MCF 10A (cell line): ENCODE measurements around the gene GZMM. TPM values are rescaled to one million over a fixed set of nuclear protein-coding genes. Genes with fewer than 3 reads are reported as not detected.

ENCODE experiments used
- Bru-seq: library from RNA; stranded (reverse); fragments of 400-500 nt; gene quantifications from one replicate; lab custom pipeline; 2021; lab: Mats Ljungman, UMichigan
- BruChase-seq, 2 experiments: library from RNA; stranded (reverse); fragments of 400-500 nt; gene quantifications; one replicate each; lab custom pipeline; 2021; lab: Mats Ljungman, UMichigan
- BruUV-seq: library from RNA; stranded (reverse); fragments of 400-500 nt; replicated peaks from 2 replicates; lab custom pipeline; 2021; lab: Mats Ljungman, UMichigan
- CTCF ChIA-PET: fragments of 300-600 bp; sonication (Branson Sonifier 250); formaldehyde crosslinking; extraction: SDS; loops from one replicate; lab custom pipeline; 2021; ENCODE audit warnings: antibody characterized with exemption, inconsistent platforms; lab: Yijun Ruan, JAX
- POLR2A ChIA-PET: fragments of 300-600, 350-650 bp; sonication (Branson Sonifier 250); formaldehyde crosslinking; extraction: SDS; loops from one replicate; lab custom pipeline; 2020; ENCODE audit warnings: antibody characterized with exemption, inconsistent platforms; lab: Yijun Ruan, JAX
- DNase-seq: peaks from one replicate; pipeline ENCODE4 v3.0.0-alpha.2; 2018; ENCODE audit not compliant: unreplicated experiment
- H3K27ac Mint-ChIP-seq: one replicate; pipeline ENCODE4 v1.8.0; 2022; ENCODE audit warnings: mild to moderate bottlenecking, low read depth, mixed read lengths; ENCODE audit not compliant: unreplicated experiment
- H3K27me3 Mint-ChIP-seq: one replicate; pipeline ENCODE4 v1.8.0; 2022; ENCODE audit warnings: mixed read lengths; ENCODE audit not compliant: insufficient read depth, unreplicated experiment
- H3K36me3 Mint-ChIP-seq: one replicate; pipeline ENCODE4 v1.8.0; 2022; ENCODE audit warnings: mild to moderate bottlenecking, moderate library complexity, mixed read lengths; ENCODE audit not compliant: insufficient read depth, unreplicated experiment
- H3K4me1 Mint-ChIP-seq: one replicate; pipeline ENCODE4 v1.8.0; 2022; ENCODE audit warnings: mixed read lengths; ENCODE audit not compliant: insufficient read depth, unreplicated experiment
- H3K4me3 Mint-ChIP-seq: one replicate; pipeline ENCODE4 v1.8.0; 2022; ENCODE audit warnings: mild to moderate bottlenecking, moderate library complexity, mixed read lengths; ENCODE audit not compliant: unreplicated experiment
- H3K9me3 Mint-ChIP-seq: one replicate; pipeline ENCODE4 v1.8.0; 2022; ENCODE audit warnings: mixed read lengths; ENCODE audit not compliant: unreplicated experiment
- CTCF ChIP-seq: fragments of 200-600 bp; IDR thresholded peaks from one replicate; pipeline ENCODE4 v1.8.0; 2022; ENCODE audit warnings: antibody characterized with exemption, mild to moderate bottlenecking; ENCODE audit not compliant: unreplicated experiment
- intact Hi-C: fragments of 100-400 bp; cut with micrococcal nuclease; formaldehyde crosslinking; loops from 2 replicates; pipeline ENCODE4 v1.14.1; 2022
- long read RNA-seq: library from polyadenylated mRNA; stranded (forward); transcript quantifications from one replicate; pipeline ENCODE4 v2.0.0, GENCODE V29; 2022
- total RNA-seq: library from RNA; stranded (reverse); gene quantifications from 2 replicates; pipeline ENCODE4 v1.2.3, GENCODE V29; 2022

The GZMM gene
- total RNA-seq (not detected in 2 replicates), Bru-seq, nascent RNA (percentile 20 among the genes with signal in this experiment), BruChase-seq, experiment 1, labeled RNA remaining after a 6-hour chase (percentile 51 among the genes with signal in this experiment), BruChase-seq, experiment 2, labeled RNA remaining after a 2-hour chase (percentile 42 among the genes with signal in this experiment)
- long read RNA-seq: 0 reads

DNA sequence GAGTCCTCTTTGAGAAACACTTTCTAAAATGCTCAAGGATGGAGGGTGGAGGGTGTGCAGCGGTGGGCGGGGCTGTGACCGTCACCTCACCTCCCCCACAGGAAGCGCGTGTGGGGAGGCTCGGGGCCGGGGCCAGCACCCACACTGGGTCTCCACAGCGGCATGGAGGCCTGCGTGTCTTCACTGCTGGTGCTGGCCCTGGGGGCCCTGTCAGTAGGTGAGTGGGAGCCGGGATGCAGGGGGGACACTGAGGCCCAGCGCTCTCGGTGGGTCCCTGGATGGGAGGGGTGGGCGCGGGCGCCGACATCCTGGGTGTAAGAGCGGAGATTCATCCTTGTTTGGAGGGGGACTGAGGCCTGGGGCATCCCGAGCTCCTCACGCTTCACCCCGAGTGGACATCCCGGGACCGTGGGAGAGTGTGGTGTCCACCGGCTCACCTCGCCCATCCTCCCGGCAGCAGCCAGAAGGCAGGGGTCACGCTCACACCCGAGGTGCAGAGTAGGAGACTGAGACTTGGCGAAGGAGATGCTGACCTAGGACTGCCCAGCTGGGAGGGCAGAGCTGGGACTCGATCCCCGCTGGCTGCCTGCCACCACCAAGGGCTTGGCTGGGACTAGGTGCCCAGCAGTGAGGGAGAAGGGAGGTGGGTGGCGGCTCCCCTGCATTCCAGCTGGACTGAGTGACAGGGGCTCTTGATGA is at the start of gene GZMM:
Gene GZMM (plus strand): TSS at position 144 of the 699 bp plus-strand sequence. CDS start 19 bp downstream, at position 163.
- CTCF ChIA-PET: no interaction called here
- Mint-ChIP-seq H3K4me3 (no peak within 1 kb of the TSS), H3K27me3 (no peaks in the 10 kb centered on the region), H3K9me3 (no peaks in the 10 kb centered on the region), H3K27ac (no peak within 1 kb of the TSS), H3K4me1 (no peaks in the 10 kb centered on the region), H3K36me3 (peaks cover 15% of the 10 kb centered on the region)
- no peak for DNase-seq
- intact Hi-C loops: no loop called here
- TF ChIP-seq CTCF: no peak
- POLR2A ChIA-PET: no interaction called here
- BruUV-seq: no TSS peak

DNA sequence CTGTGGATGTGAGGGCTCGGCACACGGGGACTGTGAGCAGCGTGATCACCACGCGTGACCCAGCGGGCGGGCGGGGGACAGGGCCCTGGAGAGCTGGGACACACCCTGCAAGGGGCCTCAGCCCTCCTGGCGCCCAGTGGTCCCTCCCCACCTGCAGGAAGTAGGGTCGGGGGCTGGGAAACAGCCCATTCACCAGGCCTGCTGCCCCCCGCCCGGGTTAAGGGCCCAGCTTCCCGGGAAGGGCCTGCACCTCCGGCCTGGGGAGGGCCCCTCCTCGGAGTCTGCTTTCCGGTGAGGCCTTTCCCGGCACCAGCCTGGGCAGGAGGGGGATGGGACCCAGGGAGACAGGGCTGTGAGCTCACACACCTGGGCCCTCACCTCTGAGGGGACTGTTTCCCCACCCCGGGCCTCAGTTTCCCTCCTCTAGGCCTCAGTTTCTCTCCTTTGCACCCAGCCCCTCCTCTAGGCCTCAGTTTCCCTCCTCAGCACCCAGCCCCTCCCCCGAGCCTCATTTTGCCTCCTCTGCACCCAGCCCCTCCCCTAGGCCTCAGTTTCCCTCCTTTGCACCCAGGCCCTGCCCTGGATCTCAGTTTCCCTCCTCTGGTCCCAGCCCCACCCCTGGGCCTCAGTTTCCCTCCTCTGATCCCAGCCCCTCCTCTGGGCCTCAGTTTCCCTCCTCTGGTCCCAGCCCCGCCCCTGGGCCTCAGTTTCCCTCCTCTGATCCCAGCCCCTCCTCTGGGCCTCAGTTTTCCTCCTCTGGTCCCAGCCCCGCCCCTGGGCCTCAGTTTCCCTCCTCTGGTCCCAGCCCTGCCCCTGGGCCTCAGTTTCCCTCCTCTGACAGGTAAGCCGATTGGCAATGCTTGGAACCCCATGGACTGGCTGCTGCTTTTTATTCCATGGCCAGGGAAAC is 49.4 kb upstream of the GZMM start:
- Mint-ChIP-seq H3K27me3 (peaks cover 17% of the 10 kb centered on the region), H3K27ac (no peak overlapping the region), H3K36me3 (peaks cover 11% of the 10 kb centered on the region), H3K9me3 (peaks cover 9% of the 10 kb centered on the region), H3K4me3 (no peak overlapping the region), H3K4me1 (no peaks in the 10 kb centered on the region)
- no peak for DNase-seq
- ChIA-PET POLR2A (interaction anchor here (0.6 kb wide), 1 partner anchor 28 kb away, joined by 3 read pairs; no protein-coding TSS in a partner anchor), CTCF (interaction anchor here (0.7 to 1.8 kb wide), 3 partner anchors 10 to 73 kb away, joined by 3 to 9 read pairs (median 5); partner anchors contain the start of gene TPGS1)
- intact Hi-C loops: no loop called here
- no TSS peak for BruUV-seq
- TF ChIP-seq CTCF: no peak

DNA sequence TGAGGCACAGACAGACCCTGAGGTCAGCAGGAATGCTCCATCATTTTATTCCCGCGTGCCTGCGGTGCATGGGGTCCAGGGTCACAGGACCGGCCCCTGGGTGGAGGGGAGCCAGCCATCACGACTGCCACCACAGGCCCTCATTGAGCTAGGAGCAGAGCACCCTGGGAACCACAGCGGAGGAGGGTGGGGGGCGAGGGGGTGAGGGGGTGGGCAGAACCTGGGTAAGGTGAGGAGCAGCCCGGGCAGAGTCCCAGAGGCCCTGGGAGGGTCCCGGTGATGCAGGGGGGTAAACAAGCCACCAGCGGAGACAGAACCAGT is 48.8 kb upstream of the GZMM start:
- Mint-ChIP-seq H3K27me3 (peaks cover 20% of the 10 kb centered on the region), H3K9me3 (peaks cover 9% of the 10 kb centered on the region), H3K4me1 (no peaks in the 10 kb centered on the region), H3K4me3 (no peak overlapping the region), H3K36me3 (peaks cover 11% of the 10 kb centered on the region), H3K27ac (no peak overlapping the region)
- intact Hi-C loops: no loop called here
- POLR2A ChIA-PET: no interaction called here
- DNase-seq: no peak
- no TSS peak for BruUV-seq
- CTCF ChIA-PET: interaction anchor here (0.7 to 1.8 kb wide), 4 partner anchors 8 to 73 kb away, joined by 3 to 9 read pairs (median 4); partner anchors contain the start of gene TPGS1
- no peak for TF ChIP-seq CTCF
